Measurements from ENCODE around the gene SFXN1.
"Not testable (repeated sequence)": the region's sequence is repeated elsewhere in the genome, so short reads cannot be mapped to it uniquely, and the experiment has no call there.

SFXN1 gene

GRCh38 chr5:175493726-175494125 lies 15.4 kb downstream of the SFXN1 start:
- no peak overlapping the region for H3K4me3 ChIP-seq (ENCODE audit: low read length, poor library complexity, severe bottlenecking)
- H3K27me3 ChIP-seq (ENCODE audit: insufficient read depth, low read length, poor library complexity, severe bottlenecking) = no peaks in the 10 kb centered on the region
- no peak for TF ChIP-seq EZH2phosphoT487 (IDR thresholded peaks at IDR 0.05; ENCODE audit: borderline replicate concordance)
- TF ChIP-seq CTCF (conservative IDR thresholded peaks at IDR 0.05; ENCODE audit: low read length) = no peak
- H3K36me3 ChIP-seq (ENCODE audit: insufficient read depth, low read length) = peaks cover 45% of the 10 kb centered on the region
- no peak overlapping the region for H3K4me2 ChIP-seq (ENCODE audit: low read depth, low read length, poor library complexity, severe bottlenecking)
- H3K9me2 ChIP-seq (replicated peaks; ENCODE audit: low read depth, low read length) = no peaks in the 10 kb centered on the region
- H3K9ac ChIP-seq (ENCODE audit: low read depth, low read length, poor library complexity, severe bottlenecking) = no peak overlapping the region
- H2AFZ ChIP-seq (ENCODE audit: low read length) = no peak overlapping the region
- H3K4me1 ChIP-seq (ENCODE audit: insufficient read depth, low read length, poor library complexity, severe bottlenecking) = no peaks in the 10 kb centered on the region
- peaks cover 42% of the 10 kb centered on the region for H4K20me1 ChIP-seq (ENCODE audit: insufficient read depth, low read length, poor library complexity, severe bottlenecking)
- no peaks in the 10 kb centered on the region for H3F3A ChIP-seq (ENCODE audit: low read depth)
- H3K9me3 ChIP-seq (ENCODE audit: insufficient read depth, low read depth, low read length) = no peaks in the 10 kb centered on the region
- H3K79me2 ChIP-seq (ENCODE audit: insufficient read depth, low read length) = peaks cover 41% of the 10 kb centered on the region

- TF ChIP-seq EZH2phosphoT487 (IDR thresholded peaks at IDR 0.05; ENCODE audit: borderline replicate concordance) (no peak), CTCF (conservative IDR thresholded peaks at IDR 0.05; ENCODE audit: low read length) (no peak)
- peaks cover 42% of the 10 kb centered on the region for H3K36me3 ChIP-seq (ENCODE audit: insufficient read depth, low read length)
- no peak overlapping the region for H3K4me2 ChIP-seq (ENCODE audit: low read depth, low read length, poor library complexity, severe bottlenecking)
- H3K79me2 ChIP-seq (ENCODE audit: insufficient read depth, low read length) = peaks cover 36% of the 10 kb centered on the region
- no peaks in the 10 kb centered on the region for H3K9me2 ChIP-seq (replicated peaks; ENCODE audit: low read depth, low read length)
- no peaks in the 10 kb centered on the region for H3K4me1 ChIP-seq (ENCODE audit: insufficient read depth, low read length, poor library complexity, severe bottlenecking)
- H3K9me3 ChIP-seq (ENCODE audit: insufficient read depth, low read depth, low read length) = no peaks in the 10 kb centered on the region
- no peak overlapping the region for H3K9ac ChIP-seq (ENCODE audit: low read depth, low read length, poor library complexity, severe bottlenecking)
- H3F3A ChIP-seq (ENCODE audit: low read depth) = no peaks in the 10 kb centered on the region
- no peak overlapping the region for H2AFZ ChIP-seq (ENCODE audit: low read length)
- H4K20me1 ChIP-seq (ENCODE audit: insufficient read depth, low read length, poor library complexity, severe bottlenecking) = peaks cover 35% of the 10 kb centered on the region
- H3K4me3 ChIP-seq (ENCODE audit: low read length, poor library complexity, severe bottlenecking) = no peak overlapping the region
- no peaks in the 10 kb centered on the region for H3K27me3 ChIP-seq (ENCODE audit: insufficient read depth, low read length, poor library complexity, severe bottlenecking)
Measured at GRCh38 chr5:175494264-175495183, 16.2 kb downstream of the SFXN1 start.

GRCh38 chr5:175501759-175502158 lies 23.4 kb downstream of the SFXN1 start:
- Histone ChIP-seq H3K9ac (ENCODE audit: low read depth, low read length, poor library complexity, severe bottlenecking) (no peak overlapping the region), H3K4me3 (ENCODE audit: low read length, poor library complexity, severe bottlenecking) (no peak overlapping the region), H3K4me1 (ENCODE audit: insufficient read depth, low read length, poor library complexity, severe bottlenecking) (no peaks in the 10 kb centered on the region), H3K9me3 (ENCODE audit: insufficient read depth, low read depth, low read length) (no peaks in the 10 kb centered on the region), H2AFZ (ENCODE audit: low read length) (no peak overlapping the region), H3K27me3 (ENCODE audit: insufficient read depth, low read length, poor library complexity, severe bottlenecking) (no peaks in the 10 kb centered on the region), H3K79me2 (ENCODE audit: insufficient read depth, low read length) (peaks cover 13% of the 10 kb centered on the region; the same call in 1 of the 2 replicates), H3K4me2 (ENCODE audit: low read depth, low read length, poor library complexity, severe bottlenecking) (no peak overlapping the region), H3K36me3 (ENCODE audit: insufficient read depth, low read length) (peaks cover 32% of the 10 kb centered on the region; the same call in 1 of the 2 replicates), H4K20me1 (ENCODE audit: insufficient read depth, low read length, poor library complexity, severe bottlenecking) (peaks cover 8% of the 10 kb centered on the region), H3K9me2 (replicated peaks; ENCODE audit: low read depth, low read length) (no peaks in the 10 kb centered on the region), H3F3A (ENCODE audit: low read depth) (no peaks in the 10 kb centered on the region)
- TF ChIP-seq EZH2phosphoT487 (IDR thresholded peaks at IDR 0.05; ENCODE audit: borderline replicate concordance) (no peak), CTCF (conservative IDR thresholded peaks at IDR 0.05; ENCODE audit: low read length) (no peak)

GRCh38 chr5:175507671-175508070 lies 29.3 kb downstream of the SFXN1 start:
- H2AFZ ChIP-seq (ENCODE audit: low read length); H3F3A ChIP-seq (ENCODE audit: low read depth); H3K9me2 ChIP-seq (replicated peaks; ENCODE audit: low read depth, low read length); H3K4me2 ChIP-seq (ENCODE audit: low read depth, low read length, poor library complexity, severe bottlenecking); H4K20me1 ChIP-seq (ENCODE audit: insufficient read depth, low read length, poor library complexity, severe bottlenecking); H3K79me2 ChIP-seq (ENCODE audit: insufficient read depth, low read length); H3K9me3 ChIP-seq (ENCODE audit: insufficient read depth, low read depth, low read length); H3K4me1 ChIP-seq (ENCODE audit: insufficient read depth, low read length, poor library complexity, severe bottlenecking); H3K9ac ChIP-seq (ENCODE audit: low read depth, low read length, poor library complexity, severe bottlenecking); H3K4me3 ChIP-seq (ENCODE audit: low read length, poor library complexity, severe bottlenecking); H3K27me3 ChIP-seq (ENCODE audit: insufficient read depth, low read length, poor library complexity, severe bottlenecking): not testable (repeated sequence)
- H3K36me3 ChIP-seq (ENCODE audit: insufficient read depth, low read length) = peaks cover 40% of the 10 kb centered on the region

All from Loucy (cell line).